Midbrain (tissue), 1 donor: ENCODE results near the gene LRFN2.

Experiments used
- DNase-seq: peaks from one replicate; lab custom pipeline; 2025; lab: John Stamatoyannopoulos, UW

Gene LRFN2

GRCh38 chr6:40543776-40544175 is 43.4 kb downstream of the LRFN2 start:
- no peak for DNase-seq

GRCh38 chr6:40543146-40543545 is 44.0 kb downstream of the LRFN2 start:
- no peak for DNase-seq

- no peak for DNase-seq
These were observed 44.9 kb downstream of the LRFN2 start for GRCh38 chr6:40542175-40542764.

- DNase-seq, result no peak
These were observed 45.5 kb downstream of the LRFN2 start for GRCh38 chr6:40541556-40542174.

- no peak for DNase-seq
These were observed 46.4 kb downstream of the LRFN2 start for GRCh38 chr6:40540790-40541189.

- no peak for DNase-seq
These were observed 47.3 kb downstream of the LRFN2 start for GRCh38 chr6:40539853-40540252.

GRCh38 chr6:40538556-40538955 is 48.6 kb downstream of the LRFN2 start:
- DNase-seq, result no peak

GRCh38 chr6:40537446-40537845 is 49.7 kb downstream of the LRFN2 start:
- DNase-seq, result no peak

- no peak for DNase-seq
These were observed 50.7 kb downstream of the LRFN2 start for GRCh38 chr6:40536442-40536841.

GRCh38 chr6:40535819-40536380 is 51.3 kb downstream of the LRFN2 start:
- no peak for DNase-seq

- DNase-seq, result no peak
These were observed 51.9 kb downstream of the LRFN2 start for GRCh38 chr6:40535110-40535818.

- no peak for DNase-seq
These were observed 54.7 kb downstream of the LRFN2 start for GRCh38 chr6:40532349-40533000.

- no peak for DNase-seq
These were observed 57.2 kb downstream of the LRFN2 start for GRCh38 chr6:40529919-40530318.

GRCh38 chr6:40529040-40529439 is 58.1 kb downstream of the LRFN2 start:
- DNase-seq, result no peak

GRCh38 chr6:40528051-40528450 is 59.1 kb downstream of the LRFN2 start:
- DNase-seq, result no peak

- no peak for DNase-seq
These were observed 61.1 kb downstream of the LRFN2 start for GRCh38 chr6:40526036-40526435.

GRCh38 chr6:40524797-40525585 is 62.2 kb downstream of the LRFN2 start:
- DNase-seq, result no peak

GRCh38 chr6:40523505-40524172 is 63.5 kb downstream of the LRFN2 start:
- DNase-seq, result no peak

GRCh38 chr6:40521496-40521895 is 65.7 kb downstream of the LRFN2 start:
- no peak for DNase-seq

- DNase-seq, result no peak
These were observed 66.5 kb downstream of the LRFN2 start for GRCh38 chr6:40520678-40521077.

- no peak for DNase-seq
These were observed 67.1 kb downstream of the LRFN2 start for GRCh38 chr6:40520084-40520483.
